Activated CD8-positive, alpha-beta memory T cell treated with anti-CD3 and anti-CD28 coated beads for 1 hour (primary cell): ENCODE data around the gene SMOC1.

ENCODE experiments used
- DNase-seq, 2 donors: peaks; one replicate each; pipeline ENCODE4 v3.0.0-alpha.2; 2020; ENCODE audit warnings: low read depth in 1 of 2; ENCODE audit errors: extremely low read depth in 1 of 2

The SMOC1 gene

DNA sequence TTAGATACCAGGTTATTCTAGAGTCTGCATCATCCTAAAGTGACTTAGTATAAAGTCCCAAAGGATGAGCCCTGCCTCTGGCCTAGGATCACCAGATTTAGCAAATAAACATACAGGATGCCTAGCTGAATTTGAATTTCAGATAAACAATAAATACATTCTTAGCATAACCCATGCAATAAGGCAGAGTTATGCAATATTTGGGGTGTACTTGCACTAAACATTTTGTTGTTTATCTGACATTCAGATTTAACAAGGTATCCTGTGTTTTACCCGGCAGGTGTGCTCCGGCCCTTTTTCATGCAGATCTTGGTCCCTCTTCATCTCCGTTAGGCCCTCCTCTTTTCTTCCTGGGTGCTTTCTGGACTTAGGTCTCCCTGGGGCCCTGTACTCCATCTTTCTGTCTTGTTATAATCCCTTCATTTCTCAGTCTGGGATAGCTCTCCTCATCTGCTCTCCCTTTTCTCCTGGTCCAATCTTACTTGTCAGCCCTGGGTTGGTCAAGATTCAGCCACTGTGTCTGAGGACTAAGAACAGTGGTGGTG lies 18.1 kb upstream of the SMOC1 start:
- DNase-seq = no peak

DNA sequence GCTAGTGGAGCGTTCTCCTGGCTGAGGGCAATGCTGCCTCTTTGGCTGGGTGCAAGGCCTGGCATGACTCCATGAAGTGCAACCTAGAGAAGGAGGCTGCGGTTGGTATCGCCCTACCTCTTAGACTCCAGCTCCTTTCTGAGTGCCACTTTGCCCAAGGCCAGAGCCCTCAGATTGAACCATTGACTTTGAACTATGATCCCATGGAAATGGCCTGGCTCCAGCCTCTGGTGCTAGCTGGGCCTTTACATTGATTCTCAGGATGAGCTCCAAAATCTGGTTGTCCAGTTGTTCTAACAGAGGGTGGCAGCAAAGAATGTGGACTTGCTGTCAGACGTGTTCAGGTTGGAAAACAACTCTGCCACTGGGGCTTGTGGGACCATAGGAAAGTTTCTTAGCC lies 16.1 kb upstream of the SMOC1 start:
- no peak for DNase-seq

DNA sequence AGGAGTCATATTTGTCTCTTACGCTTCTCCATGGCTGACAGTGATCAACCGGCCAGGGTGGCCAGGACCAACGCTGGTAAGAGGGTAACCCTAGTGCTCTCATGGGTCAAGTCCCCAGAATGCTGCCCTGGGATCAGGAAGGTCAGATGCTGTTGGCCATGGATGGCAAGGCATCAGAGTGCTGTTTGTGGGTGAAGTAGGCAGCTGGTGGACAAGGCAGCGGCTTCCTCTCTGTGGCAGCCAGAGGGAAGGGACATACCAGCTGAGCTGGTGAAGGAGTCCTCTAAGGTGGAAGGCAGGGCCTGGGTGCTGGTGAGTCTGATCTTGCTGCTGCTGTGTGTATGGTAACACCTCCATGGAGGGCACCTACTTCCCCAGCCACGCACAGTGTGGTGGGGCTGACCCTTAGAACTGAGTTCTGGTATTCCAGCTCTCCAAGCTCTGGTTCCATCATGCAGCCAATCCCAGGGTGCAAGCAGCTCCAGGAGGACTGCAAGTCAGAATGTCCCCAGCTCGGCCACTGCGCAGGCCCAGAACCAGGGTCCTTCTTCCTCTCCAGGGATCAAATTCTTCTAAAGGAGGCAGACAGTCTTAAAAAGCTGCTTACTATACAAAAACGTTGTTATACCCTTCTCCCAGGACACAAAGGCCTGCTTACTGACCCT lies 13.4 kb upstream of the SMOC1 start:
- DNase-seq = no peak

DNA sequence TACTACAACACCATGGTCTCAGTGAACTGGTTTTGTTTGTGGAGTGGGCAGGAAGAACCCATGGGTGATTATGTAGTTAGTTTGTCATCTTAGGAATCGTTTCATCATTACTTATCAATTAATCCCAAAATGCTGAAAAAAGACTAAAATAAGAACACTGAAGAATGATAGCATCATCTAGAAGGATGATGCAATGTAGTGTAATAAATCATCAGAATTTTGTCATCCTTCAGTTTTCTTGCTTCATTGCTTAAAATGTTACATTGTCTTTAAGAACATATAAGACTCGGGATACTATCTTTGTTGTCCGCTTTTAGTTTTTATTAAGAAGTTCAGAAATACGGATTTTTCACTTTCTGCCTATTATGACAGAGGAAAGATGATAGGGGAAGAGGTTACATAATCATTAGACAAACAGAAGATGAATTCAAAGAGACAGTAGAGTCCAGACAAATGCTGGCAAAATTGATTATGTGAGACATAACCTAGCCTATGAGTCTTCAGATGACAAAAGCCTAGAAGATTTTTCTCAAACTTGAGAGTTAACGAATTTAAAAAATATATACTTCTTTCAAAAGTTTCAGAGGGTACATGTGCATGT lies 10.8 kb upstream of the SMOC1 start:
- no peak for DNase-seq

DNA sequence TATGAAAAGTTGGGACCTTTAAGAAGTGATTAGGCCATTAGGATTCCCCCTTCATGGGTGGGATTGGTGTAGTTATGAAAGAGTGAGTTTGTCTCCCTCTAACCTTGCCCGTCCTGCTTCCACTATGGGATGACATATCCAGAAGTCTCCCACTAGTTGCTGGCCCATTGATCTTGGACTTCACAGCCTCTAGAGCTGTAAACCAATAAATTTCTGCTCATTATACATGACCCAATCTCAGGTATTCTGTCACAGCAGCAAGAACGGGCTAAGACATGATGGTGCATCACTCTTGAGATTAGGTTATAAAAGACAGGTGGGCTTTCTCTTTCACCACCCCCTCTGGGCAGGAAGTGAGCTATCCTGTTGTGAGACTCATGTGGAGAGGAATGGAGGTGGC lies 8.6 kb upstream of the SMOC1 start:
- no peak for DNase-seq

DNA sequence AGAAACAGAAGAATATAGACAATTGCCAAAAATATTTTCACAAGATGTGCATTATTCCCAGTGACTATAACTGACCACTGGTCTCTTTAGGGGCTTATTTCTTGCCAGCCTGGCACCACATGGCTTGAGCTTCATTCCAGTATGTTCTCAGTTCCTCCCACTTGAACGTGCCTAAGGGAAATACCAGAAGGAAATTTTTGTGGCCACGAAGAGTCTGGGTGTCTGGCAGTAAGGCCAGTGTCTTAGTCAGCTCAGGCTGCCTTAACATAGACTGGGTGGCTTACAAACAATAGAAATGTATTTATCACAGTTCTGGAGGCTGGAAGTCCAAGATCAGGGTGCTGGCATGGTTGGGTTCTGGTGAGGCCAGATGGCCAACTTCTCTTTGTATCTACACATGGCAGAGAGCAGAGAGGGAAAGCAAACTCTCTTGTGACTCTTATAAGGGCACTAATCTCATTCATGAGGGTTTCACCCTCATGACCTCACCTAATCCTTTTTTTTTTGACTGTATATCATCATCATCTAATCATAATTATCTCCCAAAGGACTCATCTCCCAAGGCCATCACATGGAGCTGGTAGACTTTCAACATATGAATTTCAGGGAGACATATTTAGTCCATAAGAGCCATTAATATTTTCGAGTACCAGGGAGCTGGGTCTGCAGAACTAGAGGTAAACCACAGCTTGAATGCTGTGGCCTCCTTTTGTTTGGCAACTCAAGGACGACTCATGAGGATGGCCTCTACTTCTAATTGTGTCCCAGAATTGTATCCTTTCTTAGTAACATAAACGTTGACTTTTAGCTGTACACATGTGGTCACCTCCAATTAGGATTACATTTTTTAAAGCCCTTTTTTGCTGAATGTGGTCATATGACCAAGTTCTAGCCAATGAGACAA lies 5.1 kb upstream of the SMOC1 start:
- no peak for DNase-seq

DNA sequence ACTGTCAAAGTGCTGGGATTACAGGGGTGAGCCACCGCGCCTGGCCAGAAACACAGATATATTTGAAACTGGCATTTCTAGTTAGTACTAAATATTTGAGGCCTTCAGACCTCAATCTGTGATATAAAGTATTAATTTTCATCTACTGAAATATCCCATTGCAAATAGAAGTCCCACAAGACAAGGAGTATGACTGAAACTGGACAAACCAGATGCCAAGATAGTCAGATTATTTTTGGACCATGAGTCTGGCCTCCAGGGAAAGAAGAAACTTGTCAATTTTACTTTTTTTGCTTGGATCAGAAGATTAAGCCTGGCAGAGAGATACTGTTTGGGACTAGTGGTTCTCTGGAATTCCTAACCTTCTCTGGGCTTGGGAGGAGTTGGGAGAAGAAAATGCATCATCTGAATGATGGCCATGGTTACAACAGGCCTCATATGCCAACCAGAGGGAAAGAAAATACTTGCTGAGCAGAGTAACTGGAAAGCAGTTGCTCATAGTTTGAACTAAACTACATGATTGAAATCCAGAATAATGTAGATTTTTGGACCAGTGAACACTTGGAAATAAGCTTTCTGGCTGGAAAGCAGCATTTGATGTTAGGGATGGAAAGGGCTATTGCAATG lies 2.9 kb upstream of the SMOC1 start:
- no peak for DNase-seq

DNA sequence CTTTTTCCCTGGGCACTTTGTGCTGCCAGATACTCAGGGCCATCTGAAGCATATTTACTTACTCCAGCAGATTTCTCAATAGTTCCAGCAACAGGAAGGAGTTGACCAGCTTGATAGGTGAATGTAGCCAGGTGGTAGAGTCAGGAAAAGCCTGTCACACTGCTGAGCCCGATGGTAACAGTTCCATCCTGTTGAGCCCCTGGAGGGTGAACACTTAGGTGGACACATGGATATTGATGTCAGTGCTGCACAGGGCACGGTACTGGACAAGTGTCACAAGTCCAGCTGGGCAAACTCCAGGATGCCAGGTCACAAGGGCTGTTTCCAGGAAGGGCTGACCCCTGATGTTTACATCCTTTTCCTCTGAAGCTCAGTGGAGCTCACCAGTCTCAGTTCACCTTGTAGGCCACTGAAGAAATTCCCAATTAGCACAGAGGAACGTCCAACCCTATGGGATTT lies 2.3 kb upstream of the SMOC1 start:
- no peak for DNase-seq

DNA sequence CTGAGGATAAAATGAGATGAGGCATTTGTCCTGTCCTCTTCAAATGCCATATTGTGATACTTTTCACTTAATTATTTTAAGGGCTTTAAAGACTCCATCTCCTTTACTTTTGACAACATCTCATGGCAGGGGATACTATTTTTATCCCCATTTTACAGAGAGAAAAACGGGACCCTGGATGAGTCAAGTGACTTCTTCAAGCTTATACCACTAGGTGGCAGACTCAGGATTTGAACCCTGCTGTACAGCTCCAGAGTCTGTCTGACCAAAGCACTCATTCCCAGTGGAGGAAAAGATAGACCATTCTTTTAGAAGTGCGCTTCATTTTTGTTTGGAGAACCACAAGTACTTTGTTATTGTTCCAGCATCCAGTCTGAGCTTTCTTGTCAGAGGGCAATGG lies 1.7 kb upstream of the SMOC1 start:
- DNase-seq = no peak

DNA sequence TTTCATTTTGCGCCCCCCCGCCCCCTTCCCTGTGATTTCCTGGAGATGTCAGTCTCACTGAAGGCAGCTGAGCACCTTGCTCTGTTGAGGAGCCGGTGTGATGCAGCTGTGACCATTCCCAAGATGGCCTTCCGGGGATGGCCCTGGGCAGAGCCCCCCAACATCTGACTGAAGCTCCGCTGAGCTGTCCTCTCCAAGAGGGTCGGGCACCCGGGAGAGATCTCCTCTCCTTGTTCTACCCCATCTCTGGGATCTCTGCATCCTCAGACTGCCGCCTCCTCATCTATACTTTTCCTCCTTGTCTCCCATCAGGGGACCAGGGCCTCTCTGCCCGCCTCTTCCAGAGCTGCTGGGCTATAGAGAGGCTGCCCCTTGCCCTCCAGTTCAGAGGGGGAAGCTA lies 965 bp upstream of the SMOC1 start:
- no peak for DNase-seq

DNA sequence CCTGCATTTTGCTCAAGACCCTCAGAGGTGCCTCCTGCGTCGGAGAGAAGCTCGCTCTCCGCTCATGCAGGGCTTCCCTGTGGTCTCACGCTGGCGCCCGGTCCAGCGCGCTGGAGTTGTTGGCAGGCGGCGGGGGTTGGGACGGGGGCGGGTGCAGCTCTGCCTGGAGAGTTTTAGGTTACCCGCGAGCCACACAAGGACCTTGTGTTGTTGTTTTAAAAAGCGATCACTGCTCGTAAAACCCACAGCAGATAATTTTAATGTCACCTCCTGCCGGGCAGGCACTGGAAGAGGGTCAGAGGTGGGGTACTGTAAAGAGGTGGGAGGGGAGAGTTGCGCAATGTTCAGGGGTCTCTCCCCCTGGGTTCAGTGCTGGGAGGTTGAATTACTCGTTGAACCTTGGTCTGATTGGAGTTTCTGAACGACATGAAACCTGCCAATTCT lies 850 bp downstream of the SMOC1 start:
- DNase-seq = no peak

DNA sequence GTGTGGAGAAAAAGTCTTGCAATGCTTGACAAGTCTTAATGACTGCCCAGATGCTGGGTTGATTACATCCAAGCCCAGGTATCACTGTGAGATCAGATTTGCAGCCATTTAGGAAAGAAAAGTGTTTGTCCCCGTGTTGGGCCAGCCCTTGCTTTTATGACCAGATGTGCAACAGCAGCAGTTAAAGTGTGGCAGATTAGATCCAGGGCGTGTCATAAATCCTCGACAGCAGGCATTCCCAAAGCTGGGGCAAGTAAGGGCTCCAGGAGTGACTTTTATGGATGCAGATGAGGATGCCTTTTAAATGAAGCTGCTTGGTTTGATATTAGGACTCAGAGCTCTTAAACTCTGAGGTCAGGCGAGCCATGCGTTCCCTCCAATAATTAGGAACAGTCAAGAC lies 1.7 kb downstream of the SMOC1 start:
- DNase-seq = no peak

DNA sequence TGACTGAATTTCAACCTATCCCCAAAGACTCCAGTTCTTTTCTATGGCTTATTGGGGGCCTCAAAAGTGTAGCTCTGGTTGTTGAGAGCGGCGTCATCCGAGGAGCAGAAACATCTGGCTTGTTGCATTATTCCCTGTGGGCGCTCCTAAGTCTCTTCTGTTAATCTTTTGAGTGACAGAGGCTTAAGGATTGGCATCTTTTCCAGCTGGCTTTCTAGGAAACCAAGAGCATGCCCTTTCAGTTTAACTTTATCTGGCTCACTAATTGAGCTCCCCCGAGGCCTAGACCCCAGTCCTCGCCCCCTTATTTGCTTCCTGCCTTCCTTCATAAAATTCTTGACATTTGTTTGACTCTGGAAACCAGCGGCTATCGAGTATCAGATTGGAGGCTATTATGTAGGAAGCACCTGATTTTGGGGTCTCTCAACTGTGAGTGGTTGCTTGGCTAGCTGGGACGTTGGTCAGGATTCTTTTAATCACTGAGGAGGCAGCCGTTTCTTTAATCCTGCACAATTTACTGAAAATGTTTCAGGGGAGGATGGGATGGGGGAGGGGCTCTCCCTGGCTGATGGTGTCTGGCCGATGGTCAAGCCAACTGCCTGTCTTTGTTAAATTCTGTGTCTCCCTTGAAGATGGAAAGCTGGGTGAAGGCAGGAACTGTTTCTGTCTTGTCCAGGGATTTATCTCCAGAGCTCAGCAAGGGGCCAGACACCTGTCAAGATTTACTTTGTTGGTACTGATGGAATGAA lies 3.1 kb downstream of the SMOC1 start:
- no peak for DNase-seq

DNA sequence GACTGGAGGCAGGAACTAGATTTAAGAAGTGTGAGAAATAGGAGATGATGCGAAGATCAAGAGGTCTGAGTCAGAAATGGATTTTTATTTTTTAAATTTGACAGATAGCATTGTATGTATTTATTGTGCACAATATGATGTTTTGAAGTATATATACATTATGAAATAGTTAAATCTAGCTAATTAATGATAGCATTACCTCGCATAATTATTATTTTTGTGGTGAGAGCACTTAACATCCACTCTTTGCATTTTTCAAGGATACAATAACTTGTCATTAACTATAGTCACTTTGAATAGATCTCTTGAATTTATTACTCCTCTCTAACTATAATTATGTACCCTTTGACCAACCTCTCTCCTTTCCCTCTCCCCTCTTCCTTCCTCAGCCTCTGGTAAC lies 3.7 kb downstream of the SMOC1 start:
- no peak for DNase-seq

DNA sequence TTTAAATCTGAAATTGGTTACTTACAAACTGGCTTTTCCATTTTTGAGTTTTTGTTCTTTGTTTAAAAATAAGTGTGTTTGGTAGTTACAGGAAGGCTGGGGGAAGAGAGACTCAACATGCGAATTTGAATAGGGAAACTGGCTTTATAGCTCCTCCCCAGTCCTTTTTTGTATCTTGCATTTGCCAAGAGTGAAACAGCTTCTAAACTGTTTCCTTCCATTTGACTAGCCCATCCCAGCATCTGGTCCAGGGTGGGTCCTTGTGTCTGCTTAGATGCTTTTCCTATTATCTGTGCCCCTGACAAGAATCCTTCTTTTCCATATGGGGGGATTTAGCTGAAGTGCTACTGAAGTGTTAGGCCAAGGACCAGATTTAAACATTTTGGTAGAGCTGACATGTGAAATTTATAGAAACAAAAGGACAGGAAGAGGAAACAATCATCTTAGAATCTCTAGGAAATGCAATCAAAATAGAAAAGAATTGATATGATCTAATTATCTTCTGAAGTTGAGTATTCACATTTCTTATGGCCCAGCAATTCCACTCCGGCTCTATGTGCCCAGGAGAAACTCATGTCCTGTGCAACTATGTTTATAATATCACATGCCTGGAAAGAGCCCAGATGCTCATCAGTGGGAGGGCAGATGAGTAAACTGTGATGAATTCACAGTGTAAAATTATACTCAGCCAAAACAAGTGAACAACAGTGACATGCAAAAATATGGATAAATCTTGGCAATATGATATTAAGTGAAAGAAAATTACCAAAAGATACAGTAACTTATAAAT lies 7.4 kb downstream of the SMOC1 start:
- DNase-seq = no peak

DNA sequence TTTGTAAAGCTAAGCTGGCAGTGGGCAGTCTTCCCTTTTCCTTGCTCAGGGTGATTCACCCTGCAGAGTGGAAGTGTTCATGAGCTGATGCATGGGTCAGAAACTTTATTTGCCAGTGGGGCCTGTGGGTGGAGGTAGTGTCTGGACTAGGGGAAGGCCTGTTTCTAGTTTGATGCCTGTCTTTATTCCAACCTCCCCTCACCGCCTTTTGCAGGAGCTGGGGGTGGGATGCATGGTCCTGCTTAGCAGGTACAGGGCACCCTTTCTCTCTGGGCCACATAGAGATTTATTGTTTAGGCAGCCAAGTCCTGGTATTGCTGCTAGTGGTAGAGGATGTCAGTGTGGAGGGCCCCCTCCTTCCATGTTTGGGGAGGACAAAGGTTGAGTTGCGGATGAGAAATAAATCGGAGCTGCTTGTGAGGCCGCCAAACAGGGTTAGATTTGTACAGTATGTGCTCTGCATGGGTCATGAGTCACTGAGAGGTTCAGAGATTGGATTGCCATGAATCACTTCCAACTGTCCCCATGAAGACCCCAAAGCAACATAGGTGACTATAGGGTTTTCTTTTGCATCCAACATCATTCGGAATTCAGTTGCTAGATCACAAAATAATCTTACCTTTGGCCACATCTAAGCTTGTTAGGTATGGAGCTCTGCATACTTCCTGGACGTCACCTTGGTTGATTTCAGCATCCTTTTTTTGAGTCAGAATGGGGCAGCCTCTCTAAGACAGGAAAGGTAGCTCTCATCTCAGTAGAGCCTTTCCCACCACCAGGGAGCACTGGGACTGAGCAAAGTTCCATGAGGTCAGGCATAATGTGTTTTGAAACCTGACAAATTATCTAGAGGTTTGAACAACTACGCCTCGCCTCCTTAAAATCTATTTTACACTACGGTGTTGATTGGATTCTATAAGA lies 8.8 kb downstream of the SMOC1 start:
- no peak for DNase-seq

DNA sequence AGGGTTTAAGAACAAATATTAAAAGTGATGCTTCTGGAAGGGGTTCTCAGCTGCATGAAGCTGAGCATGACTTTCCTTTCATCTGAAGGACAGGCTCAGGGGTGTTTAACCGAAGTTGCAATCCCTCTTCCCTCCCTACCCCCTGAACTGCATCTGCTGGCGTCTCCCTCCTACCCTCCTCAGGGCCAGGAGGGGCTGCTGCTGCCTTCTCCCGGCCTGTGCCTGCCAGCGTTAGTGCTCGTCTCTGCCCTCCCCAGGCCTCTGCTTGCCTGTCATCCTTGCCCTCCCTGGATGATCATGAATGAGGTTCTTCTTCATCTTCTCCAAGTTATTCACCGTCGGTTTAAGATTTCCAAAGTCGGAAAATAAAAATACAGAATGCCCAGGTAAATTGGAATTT lies 12.2 kb downstream of the SMOC1 start:
- DNase-seq = no peak

DNA sequence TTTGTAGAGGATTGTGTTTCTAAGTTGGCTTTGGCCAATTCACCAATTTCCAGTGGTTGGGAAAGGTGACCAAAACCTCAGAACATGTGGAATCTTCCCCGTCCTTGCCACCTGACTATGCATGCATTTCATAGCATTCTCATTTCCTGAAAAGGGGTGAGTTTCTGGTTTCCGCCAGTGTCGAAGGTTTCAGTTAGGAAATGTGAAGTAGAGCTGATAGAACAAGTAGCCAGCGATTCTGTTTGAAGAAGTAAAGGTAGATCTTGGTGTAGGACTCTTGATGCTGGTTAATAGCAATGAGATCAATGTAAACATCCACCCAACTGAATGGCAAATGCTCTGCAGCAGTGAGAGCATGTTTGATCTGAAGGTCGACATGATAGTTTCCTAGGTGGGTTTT lies 15.9 kb downstream of the SMOC1 start:
- no peak for DNase-seq

DNA sequence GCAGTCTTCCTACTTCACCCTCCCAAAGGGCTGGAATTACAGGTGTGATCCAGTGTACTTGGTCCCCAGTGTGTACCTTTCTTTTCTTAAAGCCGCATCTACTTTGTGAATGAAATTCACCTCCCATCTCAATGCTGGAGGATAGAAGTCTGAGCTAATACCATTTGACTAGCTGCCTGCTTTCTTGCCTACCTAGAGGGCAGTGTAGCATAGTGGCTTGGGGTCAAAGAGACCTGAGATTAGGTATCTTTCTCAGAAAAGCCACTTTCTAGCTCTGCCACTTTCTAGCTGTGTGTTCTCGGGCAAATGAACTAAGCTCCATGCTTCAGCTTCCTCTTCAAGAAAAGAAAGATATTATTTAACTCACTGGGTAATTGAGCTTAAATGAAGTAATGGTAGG lies 16.9 kb downstream of the SMOC1 start:
- DNase-seq = no peak
